Astrocyte (in vitro differentiated cells and primary cell): Measurements from ENCODE around the gene ABLIM2. TPM values are rescaled to one million over a fixed set of nuclear protein-coding genes. Genes with fewer than 3 reads are reported as not detected.

Experiments
- DNase-seq: peaks from one replicate; pipeline ENCODE4 v3.0.0-alpha.2; 2010; ENCODE audit warnings: low read depth
- FAIRE-seq: peaks from 2 replicates; lab custom pipeline; 2011; peaks lifted over from hg19 to GRCh38; lab: Jason Lieb, UNC
- H2AFZ ChIP-seq: 2 replicates; pipeline ENCODE4 v1.6.0; 2012; ENCODE audit warnings: low read depth, low read length, inconsistent platforms
- H3K27ac ChIP-seq: 2 replicates; pipeline ENCODE4 v1.5.1; 2011; ENCODE audit warnings: low read depth, low read length, inconsistent platforms
- H3K27me3 ChIP-seq: 2 replicates; pipeline ENCODE4 v1.6.0; 2011; ENCODE audit warnings: low read length, inconsistent platforms; ENCODE audit not compliant: insufficient read depth
- H3K36me3 ChIP-seq: 2 replicates; pipeline ENCODE4 v1.5.1; 2011; ENCODE audit warnings: low read length, inconsistent platforms; ENCODE audit not compliant: insufficient read depth
- H3K4me1 ChIP-seq: 2 replicates; pipeline ENCODE4 v1.5.1; 2011; ENCODE audit warnings: low read length, inconsistent platforms; ENCODE audit not compliant: insufficient read depth
- H3K4me2 ChIP-seq: 2 replicates; pipeline ENCODE4 v1.6.0; 2012; ENCODE audit warnings: low read length, inconsistent platforms
- H3K4me3 ChIP-seq: 2 replicates; pipeline ENCODE4 v1.5.1; 2011; ENCODE audit warnings: low read depth, mild to moderate bottlenecking, low read length, inconsistent platforms; ENCODE audit not compliant: insufficient read depth
- H3K79me2 ChIP-seq: 2 replicates; pipeline ENCODE4 v1.6.0; 2012; ENCODE audit warnings: mild to moderate bottlenecking, low read length, inconsistent platforms; ENCODE audit not compliant: insufficient read depth
- H3K9ac ChIP-seq: 2 replicates; pipeline ENCODE4 v1.6.0; 2012; ENCODE audit warnings: mild to moderate bottlenecking, low read length, inconsistent platforms
- H3K9me3 ChIP-seq: 2 replicates; pipeline ENCODE4 v1.5.1; 2012; ENCODE audit warnings: low read depth, mild to moderate bottlenecking, low read length, inconsistent platforms; ENCODE audit not compliant: insufficient read depth
- H4K20me1 ChIP-seq: 2 replicates; pipeline ENCODE4 v1.6.0; 2012; ENCODE audit warnings: low read length, inconsistent platforms; ENCODE audit not compliant: insufficient read depth
- H3K27ac Mint-ChIP-seq: one replicate; pipeline ENCODE4 v1.8.0; 2021; ENCODE audit warnings: mild to moderate bottlenecking, mixed read lengths; ENCODE audit not compliant: unreplicated experiment
- H3K27me3 Mint-ChIP-seq: one replicate; pipeline ENCODE4 v1.8.0; 2021; ENCODE audit warnings: low read depth, mixed read lengths; ENCODE audit not compliant: unreplicated experiment
- H3K36me3 Mint-ChIP-seq: one replicate; pipeline ENCODE4 v1.8.0; 2021; ENCODE audit warnings: low read depth, mixed read lengths; ENCODE audit not compliant: unreplicated experiment
- H3K4me1 Mint-ChIP-seq: one replicate; pipeline ENCODE4 v1.8.0; 2021; ENCODE audit warnings: low read depth, mixed read lengths; ENCODE audit not compliant: unreplicated experiment
- H3K4me3 Mint-ChIP-seq: one replicate; pipeline ENCODE4 v1.8.0; 2021; ENCODE audit warnings: mild to moderate bottlenecking, moderate library complexity, mixed read lengths; ENCODE audit not compliant: unreplicated experiment
- H3K9me3 Mint-ChIP-seq: one replicate; pipeline ENCODE4 v1.8.0; 2021; ENCODE audit warnings: mild to moderate bottlenecking, mixed read lengths; ENCODE audit not compliant: unreplicated experiment
- CTCF ChIP-seq: IDR thresholded peaks from 2 replicates; pipeline ENCODE4 v1.5.1; 2011; ENCODE audit warnings: low read depth, mild to moderate bottlenecking, inconsistent platforms, low read length, moderate library complexity; ENCODE audit not compliant: insufficient read depth
- EZH2 ChIP-seq: IDR thresholded peaks from 2 replicates; pipeline ENCODE4 v1.6.1; 2012; ENCODE audit warnings: mild to moderate bottlenecking, low read length, inconsistent platforms; ENCODE audit not compliant: insufficient read depth
- total RNA-seq: library from RNA; stranded (reverse); gene quantifications from 2 replicates; pipeline ENCODE4 v1.2.1, GENCODE V29; 2021

Gene ABLIM2
- total RNA-seq, 1 donor from 2014 or later, result 0.50 TPM

DNA sequence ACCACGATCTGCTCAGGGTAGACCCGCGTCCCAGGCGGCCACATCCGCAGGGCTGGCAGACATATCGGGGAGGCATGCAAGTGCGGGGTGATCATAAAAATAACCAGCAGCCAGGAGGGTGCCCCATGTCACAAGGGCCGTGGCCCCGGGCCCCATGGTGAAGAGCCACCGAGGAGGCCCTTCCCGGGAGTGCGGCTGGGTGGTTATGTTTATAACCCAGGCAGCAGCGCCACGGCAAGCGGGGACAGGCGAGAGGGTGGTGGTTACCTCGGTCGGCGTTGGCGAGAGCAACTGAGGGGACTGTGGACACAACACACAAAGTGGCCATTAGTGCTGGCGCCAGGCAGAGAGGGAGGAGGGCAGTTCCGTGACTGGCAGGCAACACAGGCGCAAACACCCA lies 126.2 kb downstream of the ABLIM2 start:
- H3K27me3 ChIP-seq, result peaks cover 35% of the 10 kb centered on the region
- peaks cover 2% of the 10 kb centered on the region for H3K9me3 Mint-ChIP-seq
- no peak overlapping the region for H3K4me3 Mint-ChIP-seq
- no peaks in the 10 kb centered on the region for H3K79me2 ChIP-seq
- H3K4me1 Mint-ChIP-seq, result peaks cover 8% of the 10 kb centered on the region
- H3K36me3 Mint-ChIP-seq, result no peaks in the 10 kb centered on the region
- H3K4me3 ChIP-seq, result no peak overlapping the region
- H3K9me3 ChIP-seq, result no peaks in the 10 kb centered on the region
- peaks cover 12% of the 10 kb centered on the region for H3K4me1 ChIP-seq
- H3K27me3 Mint-ChIP-seq, result peaks cover 59% of the 10 kb centered on the region
- DNase-seq, result no peak
- H4K20me1 ChIP-seq, result peaks cover 18% of the 10 kb centered on the region
- no peak overlapping the region for H3K4me2 ChIP-seq
- H3K27ac ChIP-seq, result no peak overlapping the region
- no peak overlapping the region for H3K9ac ChIP-seq
- no peak overlapping the region for H2AFZ ChIP-seq
- no peak overlapping the region for H3K27ac Mint-ChIP-seq
- TF ChIP-seq EZH2 (no peak), CTCF (no peak)
- H3K36me3 ChIP-seq, result no peaks in the 10 kb centered on the region
- FAIRE-seq, result no peak

- H3K27ac Mint-ChIP-seq, result no peak overlapping the region
- no peak for FAIRE-seq
Observed at GRCh38 chr4:8030121-8030781, 128.4 kb downstream of the ABLIM2 start.

GRCh38 chr4:8029689-8030088 lies 128.9 kb downstream of the ABLIM2 start:
- FAIRE-seq (no peak), DNase-seq (no peak)
- Histone ChIP-seq H3K27me3 (peaks cover 30% of the 10 kb centered on the region), H3K4me2 (no peak overlapping the region), H3K9me3 (no peaks in the 10 kb centered on the region), H3K36me3 (no peaks in the 10 kb centered on the region), H2AFZ (no peak overlapping the region), H3K27ac (no peak overlapping the region), H3K4me1 (no peaks in the 10 kb centered on the region), H4K20me1 (peaks cover 3% of the 10 kb centered on the region), H3K79me2 (no peaks in the 10 kb centered on the region), H3K4me3 (no peak overlapping the region), H3K9ac (no peak overlapping the region)
- peaks cover 62% of the 10 kb centered on the region for H3K27me3 Mint-ChIP-seq
- TF ChIP-seq CTCF, result no peak
- no peak for TF ChIP-seq EZH2
- no peak overlapping the region for H3K4me3 Mint-ChIP-seq
- H3K36me3 Mint-ChIP-seq, result no peaks in the 10 kb centered on the region
- H3K9me3 Mint-ChIP-seq, result peaks cover 2% of the 10 kb centered on the region
- H3K4me1 Mint-ChIP-seq, result no peaks in the 10 kb centered on the region
- no peak overlapping the region for H3K27ac Mint-ChIP-seq

More at GRCh38 chr4:8030121-8030781, 128.4 kb downstream of the ABLIM2 start:
- H3K9me3 ChIP-seq, result no peaks in the 10 kb centered on the region
- H3K4me1 Mint-ChIP-seq, result peaks cover 2% of the 10 kb centered on the region
- no peaks in the 10 kb centered on the region for H3K36me3 ChIP-seq
- H3K79me2 ChIP-seq, result no peaks in the 10 kb centered on the region
- H3K4me2 ChIP-seq, result no peak overlapping the region
- no peak for DNase-seq
- peaks cover 6% of the 10 kb centered on the region for H4K20me1 ChIP-seq
- H3K4me1 ChIP-seq, result peaks cover 3% of the 10 kb centered on the region
- H3K4me3 Mint-ChIP-seq, result no peak overlapping the region
- H3K36me3 Mint-ChIP-seq, result no peaks in the 10 kb centered on the region
- H3K27me3 ChIP-seq, result peaks cover 30% of the 10 kb centered on the region
- H3K9ac ChIP-seq, result no peak overlapping the region
- H2AFZ ChIP-seq, result no peak overlapping the region
- H3K9me3 Mint-ChIP-seq, result peaks cover 2% of the 10 kb centered on the region
- peaks cover 60% of the 10 kb centered on the region for H3K27me3 Mint-ChIP-seq
- no peak overlapping the region for H3K4me3 ChIP-seq
- H3K27ac ChIP-seq, result no peak overlapping the region
- no peak for TF ChIP-seq EZH2
